HUDEP-2 (cell line): ENCODE measurements around the gene CCS.
A peak's percentile ranks its signal among the peaks of the same experiment; 100 is the strongest.
"Not testable (repeated sequence)": the region's sequence is repeated elsewhere in the genome, so short reads cannot be mapped to it uniquely, and the experiment has no call there.

Experiments
- DNase-seq, 76 experiments: peaks; one replicate each; lab custom pipeline; 2025; ENCODE audit not compliant: unreplicated experiment in 76 of 76; lab: John Stamatoyannopoulos, UW

CCS gene

GRCh38 chr11:66561178-66561974 is 31.6 kb upstream of the CCS start:
- no peak for DNase-seq

GRCh38 chr11:66561975-66562248 is 31.1 kb upstream of the CCS start:
- DNase-seq: no peak

- DNase-seq: no peak
Observed at GRCh38 chr11:66562275-66562674, 30.7 kb upstream of the CCS start.

GRCh38 chr11:66562907-66563583 is 29.9 kb upstream of the CCS start:
- DNase-seq: no peak

- DNase-seq: no peak
Observed at GRCh38 chr11:66563832-66564231, 29.2 kb upstream of the CCS start.

- no peak for DNase-seq
Observed at GRCh38 chr11:66564538-66564937, 28.4 kb upstream of the CCS start.

GRCh38 chr11:66564984-66565383 is 28.0 kb upstream of the CCS start:
- no peak for DNase-seq

- no peak for DNase-seq
Observed at GRCh38 chr11:66566221-66566620, 26.8 kb upstream of the CCS start.

GRCh38 chr11:66567787-66568123 is 25.2 kb upstream of the CCS start:
- no peak for DNase-seq

GRCh38 chr11:66568124-66568916 is 24.7 kb upstream of the CCS start, which contains the start of gene CTSF:
TSS of gene CTSF (minus strand) at chr11:66568606. CDS start at chr11:66568486, 120 bp downstream.
- DNase-seq: peak in 73 of 76 experiments; percentile 17 to 85 (median 75)

GRCh38 chr11:66569076-66569475 is 23.9 kb upstream of the CCS start:
- DNase-seq: no peak

- DNase-seq: no peak
Observed at GRCh38 chr11:66570079-66570849, 22.7 kb upstream of the CCS start.

GRCh38 chr11:66570850-66571180 is 22.2 kb upstream of the CCS start:
- DNase-seq: no peak

- peak in 51 of 76 experiments; percentile 2 to 64 (median 35) for DNase-seq
Observed at GRCh38 chr11:66579017-66579606, 13.9 kb upstream of the CCS start.

GRCh38 chr11:66580803-66581202 is 12.2 kb upstream of the CCS start:
- no peak for DNase-seq

- DNase-seq: no peak
Observed at GRCh38 chr11:66581261-66581660, 11.7 kb upstream of the CCS start.

- DNase-seq: not testable (repeated sequence)
Observed at GRCh38 chr11:66582565-66583147, 10.3 kb upstream of the CCS start.

- DNase-seq: not testable (repeated sequence)
Observed at GRCh38 chr11:66585447-66585846, 7.5 kb upstream of the CCS start.

- no peak for DNase-seq
Observed at GRCh38 chr11:66586136-66586535, 6.8 kb upstream of the CCS start.

- not testable (repeated sequence) for DNase-seq
Observed at GRCh38 chr11:66589315-66589714, 3.7 kb upstream of the CCS start.
